K562 (cell line): ENCODE results near the gene PHF14.

Experiments used
- FOXA3 ChIP-seq, 2 experiments: fragments of 450-650 bp in 1 of 2; sonication (generic) in 1 of 2; formaldehyde crosslinking; IDR thresholded peaks in 1 of 2; conservative IDR thresholded peaks in 1 of 2; 2 replicates each; pipeline versions ENCODE4 v1.4.0 to v1.8.0; 2020 to 2022; ENCODE audit warnings: mild to moderate bottlenecking in 2 of 2, missing genetic modification reagents in 1 of 2
- FOXJ3 ChIP-seq: sonication (generic); formaldehyde crosslinking; IDR thresholded peaks from 2 replicates; pipeline ENCODE4 v1.4.0; 2020; ENCODE audit warnings: mild to moderate bottlenecking, missing genetic modification reagents
- HIVEP1 ChIP-seq: fragments of 250-450 bp; sonication (Bioruptor Pico); IDR thresholded peaks from 2 replicates; pipeline ENCODE4 v1.4.0; 2020; ENCODE audit warnings: mild to moderate bottlenecking
- JUN ChIP-seq, 2 experiments: sonication (generic) in 1 of 2; formaldehyde crosslinking in 1 of 2; IDR thresholded peaks; 2 replicates each; pipeline versions ENCODE4 v1.6.1 to v1.8.0; 2012 to 2022; ENCODE audit warnings: borderline replicate concordance in 2 of 2, mild to moderate bottlenecking in 2 of 2, improper control_type of control experiment in 1 of 2, low read depth in 1 of 2, low read length in 1 of 2, missing genetic modification reagents in 1 of 2
- LCOR ChIP-seq: sonication (generic); formaldehyde crosslinking; IDR thresholded peaks from 2 replicates; pipeline ENCODE4 v1.8.0; 2022; ENCODE audit warnings: mild to moderate bottlenecking, missing genetic modification reagents
- PATZ1 ChIP-seq: fragments of 250-450 bp; sonication (Bioruptor Pico); IDR thresholded peaks from 2 replicates; pipeline ENCODE4 v1.5.0; 2020; ENCODE audit warnings: mild to moderate bottlenecking, borderline replicate concordance
- POLR2A ChIP-seq: fragments of 450-650 bp; conservative IDR thresholded peaks from 2 replicates; pipeline ENCODE4 v1.6.1; 2016
- TAF1 ChIP-seq: IDR thresholded peaks from 2 replicates; pipeline ENCODE4 v1.6.1; 2011; ENCODE audit warnings: mild to moderate bottlenecking, low read length, moderate library complexity; ENCODE audit not compliant: insufficient read depth, control insufficient read depth, severe bottlenecking; ENCODE audit errors: extremely low read depth
- TF ChIP-seq, protein P1 (sequence below): fragments of 250-450 bp; sonication (Bioruptor Pico); IDR thresholded peaks from 2 replicates; pipeline ENCODE4 v1.5.0; 2021

DNA sequence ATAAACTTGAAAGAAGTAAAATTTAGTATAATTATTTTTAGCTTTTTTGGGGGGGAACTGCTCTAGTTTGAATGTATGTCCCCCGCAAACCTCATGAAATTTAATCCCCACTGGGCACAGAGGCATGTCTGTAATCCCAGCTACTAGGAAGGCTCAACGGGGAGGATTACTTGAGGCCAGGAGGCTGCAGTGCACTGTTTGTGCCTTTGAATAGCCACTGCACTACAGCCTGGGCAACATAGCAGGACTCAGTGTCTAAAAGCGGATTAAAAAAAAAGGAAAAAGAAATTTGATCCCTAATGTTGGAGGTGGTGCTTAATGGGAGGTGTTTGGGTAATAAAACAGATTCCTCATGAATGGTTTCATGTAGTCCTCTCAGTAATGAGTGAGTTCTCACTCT lies 43.1 kb upstream of the PHF14 start:
- no peak for TF ChIP-seq PATZ1 (CRISPR knock-in tag)
- no peak for TF ChIP-seq FOXA3 (CRISPR knock-in tag; conservative IDR thresholded peaks at IDR 0.05 in 1 of 2, IDR thresholded peaks at IDR 0.05 in 1 of 2)
- TF ChIP-seq HIVEP1 (CRISPR knock-in tag) = no peak
- no peak for TF ChIP-seq LCOR
- TF ChIP-seq, protein P1, sequence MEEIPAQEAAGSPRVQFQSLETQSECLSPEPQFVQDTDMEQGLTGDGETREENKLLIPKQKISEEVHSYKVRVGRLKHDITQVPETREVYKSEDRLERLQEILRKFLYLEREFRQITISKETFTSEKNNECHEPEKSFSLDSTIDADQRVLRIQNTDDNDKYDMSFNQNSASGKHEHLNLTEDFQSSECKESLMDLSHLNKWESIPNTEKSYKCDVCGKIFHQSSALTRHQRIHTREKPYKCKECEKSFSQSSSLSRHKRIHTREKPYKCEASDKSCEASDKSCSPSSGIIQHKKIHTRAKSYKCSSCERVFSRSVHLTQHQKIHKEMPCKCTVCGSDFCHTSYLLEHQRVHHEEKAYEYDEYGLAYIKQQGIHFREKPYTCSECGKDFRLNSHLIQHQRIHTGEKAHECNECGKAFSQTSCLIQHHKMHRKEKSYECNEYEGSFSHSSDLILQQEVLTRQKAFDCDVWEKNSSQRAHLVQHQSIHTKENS (CRISPR knock-in tag) = no peak
- TF ChIP-seq FOXJ3 (CRISPR knock-in tag) = no peak
- TF ChIP-seq POLR2A = no peak
- TF ChIP-seq TAF1 = no peak
- TF ChIP-seq JUN (IDR thresholded peaks at IDR 0.05; ENCODE audit: borderline replicate concordance, low read depth, low read length) = no peak
- TF ChIP-seq JUN (CRISPR knock-in tag; IDR thresholded peaks at IDR 0.05; ENCODE audit: borderline replicate concordance) = no peak
